H9 (cell line): ENCODE results near the gene MOB3B. TPM values are rescaled to one million over a fixed set of nuclear protein-coding genes. Genes with fewer than 3 reads are reported as not detected.

ENCODE experiments used
- DNase-seq: peaks from one replicate; pipeline ENCODE4 v3.0.0-alpha.2; 2017
- H2AFZ ChIP-seq: one replicate; pipeline ENCODE4 v1.6.1; 2013; ENCODE audit warnings: mild to moderate bottlenecking, low read length, control low read depth, moderate library complexity
- H2AK5ac ChIP-seq: 2 replicates; pipeline ENCODE4 v1.6.1; 2013; ENCODE audit warnings: low read length, control low read depth, mixed read lengths; ENCODE audit not compliant: insufficient read length
- H2BK120ac ChIP-seq: one replicate; pipeline ENCODE4 v1.6.1; 2013; ENCODE audit warnings: low read depth, mild to moderate bottlenecking, low read length, control low read depth, inconsistent platforms; ENCODE audit not compliant: poor library complexity, severe bottlenecking
- H2BK12ac ChIP-seq: 2 replicates; pipeline ENCODE4 v1.6.1; 2013; ENCODE audit warnings: low read length, control low read depth, mixed read lengths, low read depth; ENCODE audit not compliant: insufficient read length
- H2BK15ac ChIP-seq: 2 replicates; pipeline ENCODE4 v1.6.1; 2013; ENCODE audit warnings: low read depth, low read length, control low read depth
- H2BK20ac ChIP-seq: one replicate; pipeline ENCODE4 v1.6.1; 2013; ENCODE audit warnings: low read depth, mild to moderate bottlenecking, low read length, control low read depth, inconsistent platforms; ENCODE audit not compliant: poor library complexity, severe bottlenecking
- H2BK5ac ChIP-seq: 2 replicates; pipeline ENCODE4 v1.6.1; 2013; ENCODE audit warnings: low read length, control low read depth, mixed read lengths; ENCODE audit not compliant: insufficient read length
- H3K14ac ChIP-seq: 2 replicates; pipeline ENCODE4 v1.6.1; 2013; ENCODE audit warnings: low read length, control low read depth; ENCODE audit not compliant: insufficient read depth
- H3K18ac ChIP-seq: 2 replicates; pipeline ENCODE4 v1.6.1; 2013; ENCODE audit warnings: low read depth, mild to moderate bottlenecking, mixed read lengths, low read length, control low read depth; ENCODE audit not compliant: insufficient read length
- H3K23ac ChIP-seq: 2 replicates; pipeline ENCODE4 v1.6.1; 2013; ENCODE audit warnings: low read length, control low read depth, mixed read lengths, low read depth; ENCODE audit not compliant: insufficient read length
- H3K23me2 ChIP-seq: 2 replicates; pipeline ENCODE4 v1.6.1; 2013; ENCODE audit warnings: low read depth, mild to moderate bottlenecking, mixed read lengths, low read length, control low read depth; ENCODE audit not compliant: insufficient read length, poor library complexity, severe bottlenecking
- H3K27ac ChIP-seq: 2 replicates; pipeline ENCODE4 v1.5.1; 2013; ENCODE audit warnings: low read length, control low read depth, mixed read lengths, low read depth; ENCODE audit not compliant: insufficient read length
- H3K27me3 ChIP-seq: 2 replicates; pipeline ENCODE4 v1.6.1; 2013; ENCODE audit warnings: low read length, control low read depth, inconsistent platforms; ENCODE audit not compliant: insufficient read depth
- H3K4ac ChIP-seq: 2 replicates; pipeline ENCODE4 v1.6.1; 2013; ENCODE audit warnings: low read depth, mild to moderate bottlenecking, control low read depth, inconsistent platforms, low read length, moderate library complexity
- H3K4me1 ChIP-seq: 2 replicates; pipeline ENCODE4 v1.6.1; 2013; ENCODE audit warnings: low read length, control low read depth, inconsistent platforms; ENCODE audit not compliant: insufficient read depth
- H3K4me2 ChIP-seq: 2 replicates; pipeline ENCODE4 v1.6.1; 2013; ENCODE audit warnings: low read length, control low read depth, mixed read lengths; ENCODE audit not compliant: insufficient read length, insufficient read depth
- H3K56ac ChIP-seq: 2 replicates; pipeline ENCODE4 v1.6.1; 2013; ENCODE audit warnings: low read depth, mild to moderate bottlenecking, mixed read lengths, low read length, control low read depth; ENCODE audit not compliant: insufficient read length
- H3K79me1 ChIP-seq: 2 replicates; pipeline ENCODE4 v1.6.1; 2013; ENCODE audit warnings: low read depth, mild to moderate bottlenecking, moderate library complexity, low read length, control low read depth, inconsistent platforms; ENCODE audit not compliant: insufficient read depth, poor library complexity, severe bottlenecking
- H3K79me2 ChIP-seq: 2 replicates; pipeline ENCODE4 v1.6.1; 2013; ENCODE audit warnings: low read length, control low read depth, inconsistent platforms; ENCODE audit not compliant: insufficient read depth
- H3K9ac ChIP-seq: 2 replicates; pipeline ENCODE4 v1.6.1; 2013; ENCODE audit warnings: low read length, control low read depth, mixed read lengths; ENCODE audit not compliant: insufficient read length; ENCODE audit errors: extremely low read depth
- H3K9me3 ChIP-seq: one replicate; pipeline ENCODE4 v1.6.1; 2013; ENCODE audit warnings: low read depth, low read length, inconsistent platforms; ENCODE audit not compliant: control insufficient read depth
- H3T11ph ChIP-seq: one replicate; pipeline ENCODE4 v1.6.1; 2013; ENCODE audit warnings: mild to moderate bottlenecking, low read length, control low read depth, inconsistent platforms
- H4K20me1 ChIP-seq: one replicate; pipeline ENCODE4 v1.6.1; 2013; ENCODE audit not compliant: control insufficient read depth, insufficient read length, insufficient read depth
- H4K5ac ChIP-seq: 2 replicates; pipeline ENCODE4 v1.6.1; 2013; ENCODE audit warnings: low read depth, mild to moderate bottlenecking, mixed read lengths, low read length, control low read depth; ENCODE audit not compliant: insufficient read length
- H4K8ac ChIP-seq: replicated peaks from 2 replicates; pipeline ENCODE4 v1.6.1; 2013; ENCODE audit warnings: low read length, control low read depth, mixed read lengths, low read depth; ENCODE audit not compliant: insufficient read length
- H4K91ac ChIP-seq: 2 replicates; pipeline ENCODE4 v1.6.1; 2013; ENCODE audit warnings: low read depth, mild to moderate bottlenecking, moderate library complexity, mixed read lengths, low read length, control low read depth; ENCODE audit not compliant: insufficient read length
- H3K27ac Mint-ChIP-seq, 3 experiments: 2 replicates in 2 of 3; 3 replicates in 1 of 3; pipeline ENCODE4 v1.8.0; 2020 to 2021; ENCODE audit warnings: mixed read lengths in 3 of 3, mild to moderate bottlenecking in 1 of 3, moderate library complexity in 1 of 3
- H3K27me3 Mint-ChIP-seq: 2 replicates; pipeline ENCODE4 v1.8.0; 2021; ENCODE audit warnings: low read depth, mild to moderate bottlenecking, moderate library complexity, mixed read lengths
- H3K36me3 Mint-ChIP-seq, 3 experiments: 2 replicates in 2 of 3; 3 replicates in 1 of 3; pipeline ENCODE4 v1.8.0; 2020 to 2021; ENCODE audit warnings: low read depth in 3 of 3, mixed read lengths in 3 of 3; ENCODE audit not compliant: insufficient read depth in 1 of 3
- H3K4me1 Mint-ChIP-seq, 2 experiments: 2 replicates each; pipeline ENCODE4 v1.8.0; 2020; ENCODE audit warnings: mixed read lengths in 2 of 2
- H3K4me3 Mint-ChIP-seq, 2 experiments: 2 replicates in 1 of 2; 3 replicates in 1 of 2; pipeline ENCODE4 v1.8.0; 2020 to 2021; ENCODE audit warnings: mild to moderate bottlenecking in 2 of 2, mixed read lengths in 2 of 2, moderate library complexity in 1 of 2
- H3K9me3 Mint-ChIP-seq, 2 experiments: 2 replicates in 1 of 2; 3 replicates in 1 of 2; pipeline ENCODE4 v1.8.0; 2020; ENCODE audit warnings: mild to moderate bottlenecking in 2 of 2, mixed read lengths in 2 of 2, moderate library complexity in 1 of 2
- WGBS: extraction: QIAGEN DNeasy Blood & Tissue Kit; methylation state at CpG from one replicate; pipeline ENCODE4 v1.1.7; 2013; ENCODE audit warnings: missing lambda C conversion rate, low lambda C conversion rate, mixed read lengths; ENCODE audit not compliant: insufficient read length; ENCODE audit errors: extremely low coverage; 5-methylcytosine and 5-hydroxymethylcytosine counted together
- total RNA-seq: library from RNA; stranded (reverse); gene quantifications from 2 replicates; pipeline ENCODE4 v1.2.1, GENCODE V29; 2021
- TF ChIP-seq, protein P1 (sequence below): fragments of 200-600 bp; sonication (generic); conservative IDR thresholded peaks from 3 replicates; pipeline ENCODE4 v1.8.0; 2021; ENCODE audit warnings: antibody characterized with exemption, mild to moderate bottlenecking

Gene MOB3B
- total RNA-seq, 1 experiment from 2014 or later, result 9.8 TPM

DNA sequence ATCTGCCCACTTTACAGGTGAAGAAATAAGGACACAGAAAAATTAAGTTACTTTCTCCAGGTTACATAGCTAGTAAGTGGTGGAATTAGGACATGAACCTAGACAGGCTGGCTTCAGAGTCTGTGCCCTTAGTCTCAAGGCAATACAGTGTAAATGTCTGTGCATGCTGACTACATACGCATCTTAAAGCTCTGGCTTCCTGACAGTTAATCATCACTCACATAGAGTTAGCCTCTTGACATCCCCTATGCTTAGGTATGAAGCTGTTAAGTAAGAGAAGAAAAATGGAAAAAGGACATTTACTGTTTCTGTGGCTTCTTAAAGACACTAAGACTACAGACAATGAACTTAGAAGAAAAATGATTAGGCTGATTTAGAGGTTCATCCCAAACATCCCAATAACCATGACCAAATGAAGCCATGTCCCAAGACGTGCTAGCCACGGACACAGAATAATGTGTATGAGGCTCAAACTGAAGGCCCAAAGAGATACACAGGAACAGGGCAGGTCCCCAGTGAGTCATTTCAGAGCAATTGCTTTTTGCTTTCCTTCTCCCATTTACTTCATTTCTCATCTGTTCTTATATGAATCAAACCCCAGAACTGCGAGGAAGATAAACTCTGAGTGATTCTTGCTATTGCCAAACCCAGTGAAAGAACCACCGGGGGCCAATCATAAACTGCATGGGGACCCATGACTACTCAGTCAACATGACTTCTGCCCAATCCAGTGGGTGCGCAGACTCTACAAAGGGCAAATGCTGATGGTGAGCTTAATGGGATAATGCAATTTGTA is 105.5 kb downstream of the MOB3B start:
- Histone ChIP-seq H4K20me1 (no peaks in the 10 kb centered on the region), H2BK5ac (no peak overlapping the region), H2BK120ac (no peak overlapping the region), H3K79me2 (no peaks in the 10 kb centered on the region), H2BK15ac (no peak overlapping the region), H3K18ac (no peak overlapping the region), H3K9me3 (no peaks in the 10 kb centered on the region), H4K8ac (no peak overlapping the region), H3K14ac (no peak overlapping the region), H2AFZ (no peak overlapping the region), H2BK12ac (no peak overlapping the region), H3T11ph (no peak overlapping the region), H3K4me1 (peaks cover 11% of the 10 kb centered on the region), H3K56ac (no peak overlapping the region), H3K23me2 (no peaks in the 10 kb centered on the region), H3K27me3 (no peaks in the 10 kb centered on the region), H3K4ac (no peak overlapping the region), H3K4me2 (no peak overlapping the region), H4K5ac (no peak overlapping the region), H4K91ac (no peak overlapping the region), H2BK20ac (no peak overlapping the region), H3K27ac (no peak overlapping the region), H2AK5ac (no peak overlapping the region), H3K23ac (no peak overlapping the region), H3K79me1 (no peaks in the 10 kb centered on the region), H3K9ac (no peak overlapping the region)
- H3K27ac Mint-ChIP-seq, result no peak overlapping the region
- TF ChIP-seq, protein P1, sequence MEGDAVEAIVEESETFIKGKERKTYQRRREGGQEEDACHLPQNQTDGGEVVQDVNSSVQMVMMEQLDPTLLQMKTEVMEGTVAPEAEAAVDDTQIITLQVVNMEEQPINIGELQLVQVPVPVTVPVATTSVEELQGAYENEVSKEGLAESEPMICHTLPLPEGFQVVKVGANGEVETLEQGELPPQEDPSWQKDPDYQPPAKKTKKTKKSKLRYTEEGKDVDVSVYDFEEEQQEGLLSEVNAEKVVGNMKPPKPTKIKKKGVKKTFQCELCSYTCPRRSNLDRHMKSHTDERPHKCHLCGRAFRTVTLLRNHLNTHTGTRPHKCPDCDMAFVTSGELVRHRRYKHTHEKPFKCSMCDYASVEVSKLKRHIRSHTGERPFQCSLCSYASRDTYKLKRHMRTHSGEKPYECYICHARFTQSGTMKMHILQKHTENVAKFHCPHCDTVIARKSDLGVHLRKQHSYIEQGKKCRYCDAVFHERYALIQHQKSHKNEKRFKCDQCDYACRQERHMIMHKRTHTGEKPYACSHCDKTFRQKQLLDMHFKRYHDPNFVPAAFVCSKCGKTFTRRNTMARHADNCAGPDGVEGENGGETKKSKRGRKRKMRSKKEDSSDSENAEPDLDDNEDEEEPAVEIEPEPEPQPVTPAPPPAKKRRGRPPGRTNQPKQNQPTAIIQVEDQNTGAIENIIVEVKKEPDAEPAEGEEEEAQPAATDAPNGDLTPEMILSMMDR, result no peak
- WGBS, result no CpG with 5 or more reads among the region's 6 CpGs
- H3K9me3 Mint-ChIP-seq, result peaks cover 0 to 5% of the 10 kb centered on the region in 2 experiments; a peak in 2 of 5 replicates
- H3K4me1 Mint-ChIP-seq, result peaks cover 46 to 54% of the 10 kb centered on the region in 2 experiments
- H3K27me3 Mint-ChIP-seq, result no peaks in the 10 kb centered on the region
- DNase-seq, result no peak
- no peak overlapping the region for H3K4me3 Mint-ChIP-seq
- H3K36me3 Mint-ChIP-seq, result peaks cover 0 to 8% (median 5%) of the 10 kb centered on the region in 3 experiments; a peak in 4 of 7 replicates
